Left ventricle myocardium inferior (tissue), 1 donor: ENCODE data around the gene CCDC14. TPM values are rescaled to one million over a fixed set of nuclear protein-coding genes. Genes with fewer than 3 reads are reported as not detected.

Source experiments
- DNase-seq: peaks from one replicate; pipeline ENCODE4 v3.0.0-alpha.2; 2020
- H3K27ac ChIP-seq: fragments of 200-600 bp; replicated peaks from 2 replicates; pipeline ENCODE4 v1.8.0; 2021
- H3K27me3 ChIP-seq: fragments of 200-600 bp; 2 replicates; pipeline ENCODE4 v1.8.0; 2021; ENCODE audit warnings: low read depth
- H3K36me3 ChIP-seq: fragments of 200-600 bp; 2 replicates; pipeline ENCODE4 v1.8.0; 2021
- H3K4me1 ChIP-seq: fragments of 200-600 bp; 2 replicates; pipeline ENCODE4 v1.8.0; 2021
- H3K4me3 ChIP-seq: fragments of 200-600 bp; 2 replicates; pipeline ENCODE4 v1.8.0; 2021; ENCODE audit warnings: mild to moderate bottlenecking, moderate library complexity
- H3K9me3 ChIP-seq: fragments of 200-600 bp; replicated peaks from 2 replicates; pipeline ENCODE4 v1.8.0; 2021
- CTCF ChIP-seq: fragments of 200-600 bp; IDR thresholded peaks from 2 replicates; pipeline ENCODE4 v1.8.0; 2021; ENCODE audit warnings: antibody characterized with exemption, mild to moderate bottlenecking, borderline replicate concordance
- intact Hi-C: fragments of 100-400 bp; cut with micrococcal nuclease; formaldehyde crosslinking; loops from one replicate; pipeline ENCODE4 v1.11.0; 2022
- total RNA-seq: library from RNA; stranded (reverse); fragmentation: NEBNext Ultra II Directional; extraction: Animal tissue kit (Norgen Biotek cat#: 25700); gene quantifications from one replicate; pipeline ENCODE4 v1.2.1, GENCODE V29; 2021
- donor health status: DM: no; HTN: yes; CAD: no; lungs with severe emphysema.

The CCDC14 gene
- total RNA-seq, 1 donor from 2014 or later, result 6.9 TPM

- H3K4me1 ChIP-seq, result no peaks in the 10 kb centered on the region
- H3K9me3 ChIP-seq, result no peaks in the 10 kb centered on the region
- no peak overlapping the region for H3K4me3 ChIP-seq
- H3K27ac ChIP-seq, result no peak overlapping the region
- H3K27me3 ChIP-seq, result no peaks in the 10 kb centered on the region
- peaks cover 59% of the 10 kb centered on the region for H3K36me3 ChIP-seq
- intact Hi-C loops, result no loop called here
- TF ChIP-seq CTCF, result no peak
- no peak for DNase-seq
Measured at GRCh38 chr3:123952844-123953520, 8.0 kb downstream of the CCDC14 start.

- intact Hi-C loops, result no loop called here
- no peaks in the 10 kb centered on the region for H3K27me3 ChIP-seq
- H3K27ac ChIP-seq, result no peak overlapping the region
- no peak for DNase-seq
- no peaks in the 10 kb centered on the region for H3K4me1 ChIP-seq
- no peak overlapping the region for H3K4me3 ChIP-seq
- H3K9me3 ChIP-seq, result no peaks in the 10 kb centered on the region
- TF ChIP-seq CTCF, result no peak
- peaks cover 67% of the 10 kb centered on the region for H3K36me3 ChIP-seq
Measured at GRCh38 chr3:123951522-123952447, 9.2 kb downstream of the CCDC14 start.

DNA sequence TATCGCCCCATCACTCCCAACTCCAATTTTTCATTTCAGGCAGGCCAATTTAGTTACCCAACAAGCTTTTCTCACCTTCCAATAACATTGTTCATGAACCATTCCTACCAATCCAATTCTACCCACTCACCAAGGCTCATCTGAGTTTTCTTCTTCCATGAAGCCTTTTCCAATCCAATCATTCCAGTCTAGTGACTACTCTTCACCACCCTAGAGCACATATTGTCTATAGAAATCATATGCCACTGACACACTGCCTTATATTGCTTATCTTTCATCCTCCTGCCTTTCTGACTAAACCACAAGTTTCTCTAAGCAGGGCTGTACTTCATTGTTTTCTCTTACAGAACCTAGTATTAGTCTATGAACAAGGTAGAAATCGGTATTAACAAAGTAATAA is 11.4 kb downstream of the CCDC14 start:
- H3K9me3 ChIP-seq, result no peaks in the 10 kb centered on the region
- no peak for TF ChIP-seq CTCF

GRCh38 chr3:123948449-123948848 is 12.6 kb downstream of the CCDC14 start:
- Histone ChIP-seq H3K27me3 (no peaks in the 10 kb centered on the region), H3K9me3 (no peaks in the 10 kb centered on the region), H3K27ac (no peak overlapping the region), H3K4me1 (no peaks in the 10 kb centered on the region), H3K4me3 (no peak overlapping the region), H3K36me3 (peaks cover 67% of the 10 kb centered on the region)
- no peak for TF ChIP-seq CTCF
- intact Hi-C loops, result no loop called here
- no peak for DNase-seq

More for the DNA sequence above, 11.4 kb downstream of the CCDC14 start:
- no peak overlapping the region for H3K27ac ChIP-seq
- H3K36me3 ChIP-seq, result peaks cover 65% of the 10 kb centered on the region
- intact Hi-C loops, result no loop called here
- H3K4me3 ChIP-seq, result no peak overlapping the region
- no peaks in the 10 kb centered on the region for H3K27me3 ChIP-seq
- DNase-seq, result no peak
- no peaks in the 10 kb centered on the region for H3K4me1 ChIP-seq

- Histone ChIP-seq H3K4me3 (no peak overlapping the region), H3K4me1 (no peaks in the 10 kb centered on the region), H3K27me3 (no peaks in the 10 kb centered on the region), H3K27ac (no peak overlapping the region), H3K9me3 (no peaks in the 10 kb centered on the region), H3K36me3 (peaks cover 63% of the 10 kb centered on the region)
- no peak for TF ChIP-seq CTCF
- DNase-seq, result no peak
- intact Hi-C loops, result no loop called here
Measured at GRCh38 chr3:123947482-123947881, 13.5 kb downstream of the CCDC14 start.
